Endodermal cell (in vitro differentiated cells): ENCODE data around the gene OTUD1. TPM values are rescaled to one million over a fixed set of nuclear protein-coding genes. Genes with fewer than 3 reads are reported as not detected.

Experiments
- DNase-seq: peaks from one replicate; pipeline ENCODE4 v3.0.0-alpha.2; 2017
- H3K27ac ChIP-seq: 2 replicates; pipeline ENCODE4 v1.5.1; 2013; ENCODE audit warnings: mild to moderate bottlenecking, low read depth, low read length, moderate library complexity
- H3K27me3 ChIP-seq: 2 replicates; pipeline ENCODE4 v1.6.1; 2013; ENCODE audit warnings: mild to moderate bottlenecking, low read length, moderate library complexity; ENCODE audit not compliant: insufficient read depth, control insufficient read depth, poor library complexity, severe bottlenecking
- H3K36me3 ChIP-seq: 2 replicates; pipeline ENCODE4 v1.7.0; 2013; ENCODE audit warnings: mild to moderate bottlenecking, low read length, moderate library complexity; ENCODE audit not compliant: control insufficient read depth, insufficient read depth
- H3K4me1 ChIP-seq: one replicate; pipeline ENCODE4 v1.7.0; 2013; ENCODE audit warnings: low read length; ENCODE audit not compliant: control insufficient read depth, insufficient read depth
- H3K4me3 ChIP-seq: 2 replicates; pipeline ENCODE4 v1.5.1; 2013; ENCODE audit warnings: mild to moderate bottlenecking, low read length, moderate library complexity
- H3K9ac ChIP-seq: 2 replicates; pipeline ENCODE4 v1.6.1; 2013; ENCODE audit warnings: mild to moderate bottlenecking, low read length, moderate library complexity; ENCODE audit not compliant: poor library complexity, severe bottlenecking; ENCODE audit errors: extremely low read depth
- H3K9me3 ChIP-seq: 2 replicates; pipeline ENCODE4 v1.6.1; 2013; ENCODE audit warnings: mild to moderate bottlenecking, low read length, moderate library complexity; ENCODE audit not compliant: control insufficient read depth
- H3K27ac Mint-ChIP-seq: 2 replicates; pipeline ENCODE4 v1.8.0; 2020; ENCODE audit warnings: mixed read lengths
- H3K27me3 Mint-ChIP-seq: 2 replicates; pipeline ENCODE4 v1.8.0; 2021; ENCODE audit warnings: mild to moderate bottlenecking, mixed read lengths; ENCODE audit not compliant: insufficient read depth
- H3K36me3 Mint-ChIP-seq: 2 replicates; pipeline ENCODE4 v1.8.0; 2020; ENCODE audit warnings: low read depth, mixed read lengths
- H3K4me1 Mint-ChIP-seq: 2 replicates; pipeline ENCODE4 v1.8.0; 2020; ENCODE audit warnings: mixed read lengths
- H3K4me3 Mint-ChIP-seq: 2 replicates; pipeline ENCODE4 v1.8.0; 2020; ENCODE audit warnings: mild to moderate bottlenecking, moderate library complexity, mixed read lengths
- H3K9me3 Mint-ChIP-seq: 2 replicates; pipeline ENCODE4 v1.8.0; 2020; ENCODE audit warnings: mild to moderate bottlenecking, mixed read lengths
- CTCF ChIP-seq: fragments of 200-600 bp; sonication (generic); conservative IDR thresholded peaks from 2 replicates; pipeline ENCODE4 v1.5.0; 2021; ENCODE audit warnings: antibody characterized with exemption, mild to moderate bottlenecking
- WGBS, 2 experiments: methylation state at CpG; one replicate each; pipeline versions ENCODE4 v1.1.5 to v1.1.7; 2013; ENCODE audit warnings: missing lambda C conversion rate in 2 of 2, mixed read lengths in 1 of 2; ENCODE audit not compliant: insufficient coverage in 1 of 2, insufficient read length in 1 of 2; 5-methylcytosine and 5-hydroxymethylcytosine counted together
- microRNA-seq: library from miRNA; unstranded; fragments of <30 nt; microRNA quantifications from one replicate; pipeline ENCODE4 v1.2.0, GENCODE V29; 2020; ENCODE audit warnings: borderline microRNAs expressed
- total RNA-seq, 2 donors: library from RNA; stranded (reverse); fragmentation: NEBNext Ultra II Directional in 1 of 2; extraction: Animal tissue kit (Norgen Biotek cat#: 25700) in 1 of 2; gene quantifications; 2 replicates in 1 of 2; 3 replicates in 1 of 2; pipeline ENCODE4 v1.2.1, GENCODE V29; 2021

Gene OTUD1
- total RNA-seq, 2 donors from 2014 or later: 8.7 to 12.4 TPM

GRCh38 chr10:23479798-23480473, 41.1 kb downstream of the OTUD1 start:
- no peaks in the 10 kb centered on the region for H3K9me3 ChIP-seq
- Mint-ChIP-seq H3K27me3 (no peaks in the 10 kb centered on the region), H3K36me3 (no peaks in the 10 kb centered on the region), H3K9me3 (no peaks in the 10 kb centered on the region), H3K27ac (no peak overlapping the region), H3K4me1 (no peaks in the 10 kb centered on the region), H3K4me3 (no peak overlapping the region)
- no peak overlapping the region for H3K4me3 ChIP-seq
- H3K27me3 ChIP-seq: no peaks in the 10 kb centered on the region
- DNase-seq: no peak
- H3K4me1 ChIP-seq: no peaks in the 10 kb centered on the region
- H3K36me3 ChIP-seq: no peaks in the 10 kb centered on the region
- WGBS, 2 experiments: 84 to 89% methylated on average over 3 of the region's 3 CpGs
- TF ChIP-seq CTCF: no peak
- H3K27ac ChIP-seq: no peak overlapping the region
- H3K9ac ChIP-seq: no peak overlapping the region

DNA sequence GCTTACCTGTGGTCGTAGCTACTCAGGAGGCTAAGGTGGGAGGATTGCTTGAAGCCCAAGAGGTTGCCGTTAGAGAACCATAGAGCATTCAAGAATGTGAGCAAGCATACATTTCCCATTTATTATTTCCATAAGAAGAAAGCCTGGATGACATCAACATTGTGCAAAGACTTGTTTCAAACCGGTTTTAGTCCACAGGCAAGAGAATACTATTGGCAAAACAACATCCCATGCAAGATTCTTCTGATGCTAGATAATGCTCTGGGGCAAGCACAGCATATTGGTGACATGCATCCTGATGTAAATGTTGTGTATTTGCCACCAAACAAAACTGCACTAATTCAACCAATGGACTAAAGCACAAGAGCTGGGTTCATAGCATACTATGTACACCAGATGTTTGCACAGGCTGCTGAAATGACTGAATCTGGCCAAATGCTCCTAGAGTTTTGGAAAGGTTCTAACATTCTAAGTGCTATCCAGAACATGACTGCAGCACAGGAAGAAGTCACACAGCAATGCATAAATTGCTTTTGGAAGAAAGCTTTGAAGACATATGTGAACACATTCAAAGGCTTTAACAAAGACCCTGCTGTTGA, 42.6 kb downstream of the OTUD1 start:
- Mint-ChIP-seq H3K36me3 (no peaks in the 10 kb centered on the region), H3K27me3 (no peaks in the 10 kb centered on the region)
- H3K4me1 ChIP-seq: no peaks in the 10 kb centered on the region

DNA sequence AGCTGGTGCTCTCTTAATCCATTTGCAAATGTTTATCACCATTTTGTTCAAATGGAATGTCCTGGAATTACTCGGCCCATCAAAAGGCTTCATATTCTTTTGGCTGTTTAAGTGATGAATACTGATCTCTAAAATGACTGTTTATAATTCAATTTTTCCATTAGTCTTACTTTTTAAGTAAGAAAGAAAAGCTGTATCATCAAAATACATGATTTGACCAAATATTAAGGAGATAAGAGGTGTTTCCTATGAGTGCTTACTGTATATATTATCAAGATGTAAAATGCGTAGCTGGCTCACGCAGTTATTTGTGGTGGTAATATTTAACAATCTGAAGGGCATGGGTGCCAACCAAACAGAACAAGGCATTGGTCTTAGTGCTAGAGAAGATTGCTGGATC, 51.2 kb downstream of the OTUD1 start:
- no peak overlapping the region for H3K4me3 ChIP-seq
- Mint-ChIP-seq H3K4me1 (no peaks in the 10 kb centered on the region), H3K27me3 (no peaks in the 10 kb centered on the region), H3K36me3 (no peaks in the 10 kb centered on the region), H3K9me3 (no peaks in the 10 kb centered on the region), H3K4me3 (no peak overlapping the region), H3K27ac (no peak overlapping the region)
- no peak for TF ChIP-seq CTCF
- H3K9ac ChIP-seq: no peak overlapping the region
- no peaks in the 10 kb centered on the region for H3K36me3 ChIP-seq
- H3K9me3 ChIP-seq: no peaks in the 10 kb centered on the region
- H3K27me3 ChIP-seq: no peaks in the 10 kb centered on the region
- WGBS, 2 experiments: 95 to 100% methylated on average over 2 to 3 of the region's 3 CpGs
- H3K27ac ChIP-seq: no peak overlapping the region
- DNase-seq: no peak
- no peaks in the 10 kb centered on the region for H3K4me1 ChIP-seq

More for the DNA sequence above, 42.6 kb downstream of the OTUD1 start:
- WGBS, 2 experiments: 58 to 79% methylated on average over 2 to 3 of the region's 3 CpGs
- H3K9me3 ChIP-seq: no peaks in the 10 kb centered on the region
- no peaks in the 10 kb centered on the region for H3K36me3 ChIP-seq
- Mint-ChIP-seq H3K4me3 (no peak overlapping the region), H3K9me3 (no peaks in the 10 kb centered on the region), H3K27ac (no peak overlapping the region), H3K4me1 (no peaks in the 10 kb centered on the region)
- no peak for DNase-seq
- TF ChIP-seq CTCF: no peak
- H3K27me3 ChIP-seq: no peaks in the 10 kb centered on the region
- H3K4me3 ChIP-seq: no peak overlapping the region
- H3K9ac ChIP-seq: no peak overlapping the region
- no peak overlapping the region for H3K27ac ChIP-seq

Small RNAs within 50 kb of the gene (microRNA-seq; reads per million reads assigned to microRNA genes)
- gene MIR1254-2: not detected

Other genes with a start within 250 kb of the OTUD1 start
- not detected for gene PTF1A, start 246.8 kb upstream of the OTUD1 start, total RNA-seq
- gene C10orf67, start 94.3 kb upstream of the OTUD1 start, total RNA-seq: not detected